GM20000 (cell line): Measurements from ENCODE around the gene TMEM191C.

Experiments used
- DNase-seq: peaks from one replicate; pipeline ENCODE4 v3.0.0; 2012; ENCODE audit warnings: low spot score
- TF ChIP-seq, protein P1 (sequence below): IDR thresholded peaks from 2 replicates; pipeline ENCODE4 v1.5.1; 2012; ENCODE audit warnings: mild to moderate bottlenecking, control low read depth; ENCODE audit errors: extremely low read depth, missing control alignments

Gene TMEM191C

DNA sequence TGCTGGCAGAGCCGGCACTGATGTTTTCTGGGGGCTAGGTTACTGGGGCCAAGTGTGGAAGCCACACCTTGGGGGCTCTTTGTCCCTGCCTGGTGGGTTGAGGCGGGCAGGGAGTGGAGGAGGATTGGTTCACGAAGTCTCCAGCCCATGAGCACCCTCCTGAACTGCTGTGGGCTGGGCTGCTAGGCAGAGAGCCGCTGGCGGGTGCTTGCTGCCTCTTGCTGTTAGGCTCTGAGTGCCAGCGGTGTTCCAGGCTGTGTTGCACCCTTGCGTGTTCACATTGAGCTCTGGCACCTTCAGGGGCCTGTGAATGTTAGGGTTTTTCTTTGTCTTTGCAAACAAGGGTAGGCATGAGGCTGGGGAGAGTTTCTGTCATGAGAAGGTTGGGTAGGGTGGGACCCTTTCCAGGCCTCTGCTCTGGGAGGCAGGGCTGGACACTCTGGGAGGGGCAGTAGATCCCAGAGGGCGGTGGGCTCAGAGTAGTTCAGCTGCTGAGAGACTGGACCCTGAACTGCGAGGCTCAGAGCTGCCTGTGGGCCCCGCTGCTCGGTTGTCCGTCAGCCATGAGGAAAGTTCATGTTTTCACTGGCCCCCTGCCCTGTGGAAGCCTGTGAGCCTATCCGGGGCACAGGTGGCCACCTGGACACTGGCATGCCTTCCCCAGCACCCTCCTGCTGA is 24.0 kb upstream of the TMEM191C start:
- no peak for DNase-seq
- TF ChIP-seq, protein P1, sequence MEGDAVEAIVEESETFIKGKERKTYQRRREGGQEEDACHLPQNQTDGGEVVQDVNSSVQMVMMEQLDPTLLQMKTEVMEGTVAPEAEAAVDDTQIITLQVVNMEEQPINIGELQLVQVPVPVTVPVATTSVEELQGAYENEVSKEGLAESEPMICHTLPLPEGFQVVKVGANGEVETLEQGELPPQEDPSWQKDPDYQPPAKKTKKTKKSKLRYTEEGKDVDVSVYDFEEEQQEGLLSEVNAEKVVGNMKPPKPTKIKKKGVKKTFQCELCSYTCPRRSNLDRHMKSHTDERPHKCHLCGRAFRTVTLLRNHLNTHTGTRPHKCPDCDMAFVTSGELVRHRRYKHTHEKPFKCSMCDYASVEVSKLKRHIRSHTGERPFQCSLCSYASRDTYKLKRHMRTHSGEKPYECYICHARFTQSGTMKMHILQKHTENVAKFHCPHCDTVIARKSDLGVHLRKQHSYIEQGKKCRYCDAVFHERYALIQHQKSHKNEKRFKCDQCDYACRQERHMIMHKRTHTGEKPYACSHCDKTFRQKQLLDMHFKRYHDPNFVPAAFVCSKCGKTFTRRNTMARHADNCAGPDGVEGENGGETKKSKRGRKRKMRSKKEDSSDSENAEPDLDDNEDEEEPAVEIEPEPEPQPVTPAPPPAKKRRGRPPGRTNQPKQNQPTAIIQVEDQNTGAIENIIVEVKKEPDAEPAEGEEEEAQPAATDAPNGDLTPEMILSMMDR: no peak

- TF ChIP-seq, protein P1: no peak
- no peak for DNase-seq
Observed at GRCh38 chr22:21443735-21444421, 23.3 kb upstream of the TMEM191C start.

DNA sequence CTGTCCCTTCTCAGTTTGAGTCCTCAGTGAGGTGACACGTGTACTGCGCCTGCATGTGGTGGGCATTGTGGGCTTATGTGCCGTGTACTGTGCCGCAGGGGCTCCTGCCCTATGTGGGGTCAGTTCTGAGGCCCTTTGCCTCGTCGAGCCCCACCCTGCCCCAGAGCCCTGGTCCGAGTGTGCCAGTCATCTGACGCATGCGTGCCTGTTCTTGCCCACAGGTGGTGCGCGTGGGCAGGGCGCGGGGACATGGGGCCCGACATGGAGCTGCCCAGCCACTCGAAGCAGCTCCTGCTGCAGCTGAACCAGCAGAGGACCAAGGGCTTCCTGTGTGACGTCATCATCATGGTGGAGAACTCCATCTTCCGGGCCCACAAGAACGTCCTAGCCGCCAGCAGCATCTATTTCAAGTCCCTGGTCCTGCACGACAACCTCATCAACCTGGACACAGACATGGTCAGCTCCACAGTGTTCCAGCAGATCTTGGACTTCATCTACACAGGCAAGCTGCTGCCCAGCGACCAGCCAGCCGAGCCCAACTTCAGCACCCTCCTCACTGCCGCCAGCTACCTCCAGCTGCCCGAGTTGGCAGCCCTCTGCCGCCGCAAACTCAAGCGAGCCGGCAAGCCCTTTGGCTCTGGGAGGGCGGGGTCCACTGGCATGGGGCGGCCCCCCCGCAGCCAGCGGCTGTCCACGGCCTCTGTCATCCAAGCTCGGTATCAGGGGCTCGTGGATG is 22.3 kb upstream of the TMEM191C start:
- TF ChIP-seq, protein P1: no peak
- DNase-seq: no peak

GRCh38 chr22:21445437-21446127 is 21.6 kb upstream of the TMEM191C start:
- DNase-seq: no peak
- TF ChIP-seq, protein P1: no peak

DNA sequence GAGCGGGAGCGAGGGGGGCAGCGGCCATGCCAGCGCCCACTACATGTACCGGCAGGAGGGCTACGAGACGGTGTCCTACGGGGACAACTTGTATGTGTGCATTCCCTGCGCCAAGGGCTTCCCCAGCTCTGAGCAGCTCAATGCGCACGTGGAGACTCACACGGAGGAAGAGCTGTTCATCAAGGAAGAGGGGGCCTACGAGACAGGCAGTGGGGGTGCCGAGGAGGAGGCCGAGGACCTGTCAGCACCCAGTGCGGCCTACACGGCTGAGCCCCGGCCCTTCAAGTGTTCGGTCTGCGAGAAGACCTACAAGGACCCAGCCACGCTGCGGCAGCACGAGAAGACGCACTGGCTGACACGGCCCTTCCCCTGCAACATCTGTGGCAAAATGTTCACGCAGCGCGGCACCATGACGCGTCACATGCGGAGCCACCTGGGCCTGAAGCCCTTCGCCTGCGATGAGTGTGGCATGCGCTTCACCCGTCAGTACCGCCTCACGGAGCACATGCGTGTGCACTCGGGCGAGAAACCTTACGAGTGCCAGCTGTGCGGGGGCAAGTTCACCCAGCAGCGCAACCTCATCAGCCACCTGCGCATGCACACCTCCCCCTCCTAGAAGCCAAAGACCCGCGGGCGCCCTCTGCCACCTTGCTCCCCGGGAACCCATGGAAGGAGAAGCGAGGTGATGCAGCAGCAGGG is 20.9 kb upstream of the TMEM191C start:
- TF ChIP-seq, protein P1: no peak
- no peak for DNase-seq

GRCh38 chr22:21446827-21447690 is 20.1 kb upstream of the TMEM191C start:
- no peak for DNase-seq
- TF ChIP-seq, protein P1: no peak
